Measurements from ENCODE around the gene ST8SIA6. TPM values are rescaled to one million over a fixed set of nuclear protein-coding genes. Genes with fewer than 3 reads are reported as not detected.

Gene ST8SIA6
- total RNA-seq, 2 experiments from 2014 or later: not detected

GRCh38 chr10:17465328-17466125 is 11.1 kb upstream of the ST8SIA6 start:
- intact Hi-C loops (cut with micrococcal nuclease; ENCODE audit: unreplicated experiment): no loop called here
- CTCF ChIA-PET (ENCODE audit: unreplicated experiment): no interaction called here

GRCh38 chr10:17464545-17464944 is 10.2 kb upstream of the ST8SIA6 start:
- H3K36me3 ChIP-seq (ENCODE audit: insufficient read depth, low read length): no peaks in the 10 kb centered on the region
- H3K4me3 ChIP-seq (ENCODE audit: low read depth, low read length, poor library complexity, severe bottlenecking): no peak overlapping the region
- H3K27ac ChIP-seq (ENCODE audit: low read depth, low read length, poor library complexity, severe bottlenecking): no peak overlapping the region
- no peak overlapping the region for H2AFZ ChIP-seq (ENCODE audit: low read length)
- ChIA-PET POLR2A (no interaction called here), CTCF (ENCODE audit: unreplicated experiment) (no interaction called here)
- no peak for DNase-seq (ENCODE audit: low spot score)
- H3K4me1 ChIP-seq (ENCODE audit: insufficient read depth, low read length, poor library complexity, severe bottlenecking): no peaks in the 10 kb centered on the region
- BruUV-seq (replicated peaks): no TSS peak
- H3K4me2 ChIP-seq (ENCODE audit: low read length): no peak overlapping the region
- H3K9me3 ChIP-seq (ENCODE audit: low read length): no peaks in the 10 kb centered on the region
- H3K79me2 ChIP-seq (ENCODE audit: insufficient read depth, low read depth, low read length): no peaks in the 10 kb centered on the region
- H3K9me2 ChIP-seq (ENCODE audit: insufficient read depth, low read length): no peaks in the 10 kb centered on the region
- TF ChIP-seq CTCF (conservative IDR thresholded peaks at IDR 0.05; ENCODE audit: low read length) (no peak), EZH2phosphoT487 (IDR thresholded peaks at IDR 0.05; ENCODE audit: borderline replicate concordance, low read depth, low read length) (no peak)
- intact Hi-C loops (cut with micrococcal nuclease; ENCODE audit: unreplicated experiment): no loop called here
- no peaks in the 10 kb centered on the region for H4K20me1 ChIP-seq (ENCODE audit: insufficient read depth, low read length)

More at GRCh38 chr10:17465328-17466125, 11.1 kb upstream of the ST8SIA6 start:
- H2AFZ ChIP-seq (ENCODE audit: low read length): no peak overlapping the region
- POLR2A ChIA-PET: no interaction called here
- H3K4me1 ChIP-seq (ENCODE audit: insufficient read depth, low read length, poor library complexity, severe bottlenecking): no peaks in the 10 kb centered on the region
- TF ChIP-seq CTCF (conservative IDR thresholded peaks at IDR 0.05; ENCODE audit: low read length) (no peak), EZH2phosphoT487 (IDR thresholded peaks at IDR 0.05; ENCODE audit: borderline replicate concordance, low read depth, low read length) (no peak)
- H3K4me2 ChIP-seq (ENCODE audit: low read length): no peak overlapping the region
- H3K36me3 ChIP-seq (ENCODE audit: insufficient read depth, low read length): no peaks in the 10 kb centered on the region
- H3K27ac ChIP-seq (ENCODE audit: low read depth, low read length, poor library complexity, severe bottlenecking): no peak overlapping the region
- no peaks in the 10 kb centered on the region for H3K79me2 ChIP-seq (ENCODE audit: insufficient read depth, low read depth, low read length)
- H3K4me3 ChIP-seq (ENCODE audit: low read depth, low read length, poor library complexity, severe bottlenecking): no peak overlapping the region
- H4K20me1 ChIP-seq (ENCODE audit: insufficient read depth, low read length): no peaks in the 10 kb centered on the region
- DNase-seq (ENCODE audit: low spot score): no peak
- no peaks in the 10 kb centered on the region for H3K9me2 ChIP-seq (ENCODE audit: insufficient read depth, low read length)
- no TSS peak for BruUV-seq (replicated peaks)
- H3K9me3 ChIP-seq (ENCODE audit: low read length): no peaks in the 10 kb centered on the region

GRCh38 chr10:17460756-17461155 is 6.4 kb upstream of the ST8SIA6 start:
- BruUV-seq (replicated peaks): no TSS peak
- Histone ChIP-seq H4K20me1 (ENCODE audit: insufficient read depth, low read length) (no peaks in the 10 kb centered on the region), H3K9me3 (ENCODE audit: low read length) (no peaks in the 10 kb centered on the region), H3K27ac (ENCODE audit: low read depth, low read length, poor library complexity, severe bottlenecking) (no peak overlapping the region), H3K4me2 (ENCODE audit: low read length) (no peak overlapping the region), H2AFZ (ENCODE audit: low read length) (no peak overlapping the region), H3K79me2 (ENCODE audit: insufficient read depth, low read depth, low read length) (no peaks in the 10 kb centered on the region), H3K36me3 (ENCODE audit: insufficient read depth, low read length) (no peaks in the 10 kb centered on the region), H3K4me3 (ENCODE audit: low read depth, low read length, poor library complexity, severe bottlenecking) (no peak overlapping the region), H3K9me2 (ENCODE audit: insufficient read depth, low read length) (no peaks in the 10 kb centered on the region), H3K4me1 (ENCODE audit: insufficient read depth, low read length, poor library complexity, severe bottlenecking) (no peaks in the 10 kb centered on the region)
- intact Hi-C loops (cut with micrococcal nuclease; ENCODE audit: unreplicated experiment): no loop called here
- ChIA-PET POLR2A (no interaction called here), CTCF (ENCODE audit: unreplicated experiment) (no interaction called here)
- TF ChIP-seq CTCF (conservative IDR thresholded peaks at IDR 0.05; ENCODE audit: low read length) (no peak), EZH2phosphoT487 (IDR thresholded peaks at IDR 0.05; ENCODE audit: borderline replicate concordance, low read depth, low read length) (no peak)
- DNase-seq (ENCODE audit: low spot score): no peak
